Bronchial epithelial cell (primary cell): ENCODE measurements around the gene THSD8. TPM values are rescaled to one million over a fixed set of nuclear protein-coding genes. Genes with fewer than 3 reads are reported as not detected.

ENCODE experiments used
- DNase-seq: peaks from one replicate; pipeline ENCODE4 v3.0.0-alpha.2; 2010; ENCODE audit warnings: low read depth
- FAIRE-seq: peaks from 2 replicates; lab custom pipeline; 2011; peaks lifted over from hg19 to GRCh38; lab: Jason Lieb, UNC
- H3K27me3 ChIP-seq: 2 replicates; pipeline ENCODE4 v1.5.1; 2011; ENCODE audit warnings: low read length; ENCODE audit not compliant: control insufficient read depth, insufficient read depth
- H3K36me3 ChIP-seq: 2 replicates; pipeline ENCODE4 v1.5.1; 2011; ENCODE audit warnings: low read length; ENCODE audit not compliant: control insufficient read depth, insufficient read depth
- H3K4me3 ChIP-seq: 2 replicates; pipeline ENCODE4 v1.5.1; 2011; ENCODE audit warnings: mild to moderate bottlenecking, low read depth, low read length, control low read depth
- total RNA-seq: library from RNA; depleted of rRNA; stranded (reverse); fragments of >200 nt; gene quantifications from 2 replicates; pipeline ENCODE4 v1.2.1, GENCODE V29; 2014
- TF ChIP-seq, protein P1 (sequence below): IDR thresholded peaks from 2 replicates; pipeline ENCODE4 v1.5.1; 2011; ENCODE audit warnings: mild to moderate bottlenecking, moderate library complexity, low read length, control low read depth, inconsistent platforms; ENCODE audit not compliant: insufficient read depth, severe bottlenecking

THSD8 gene
- total RNA-seq, 1 donor from 2014 or later: not detected

GRCh38 chr19:12778017-12778904, 23.6 kb upstream of the THSD8 start:
- peaks cover 3% of the 10 kb centered on the region for H3K36me3 ChIP-seq
- H3K27me3 ChIP-seq: no peaks in the 10 kb centered on the region
- no peak for FAIRE-seq
- peak overlapping the region; percentile 76 for H3K4me3 ChIP-seq
- peak; percentile 60 for DNase-seq
- TF ChIP-seq, protein P1, sequence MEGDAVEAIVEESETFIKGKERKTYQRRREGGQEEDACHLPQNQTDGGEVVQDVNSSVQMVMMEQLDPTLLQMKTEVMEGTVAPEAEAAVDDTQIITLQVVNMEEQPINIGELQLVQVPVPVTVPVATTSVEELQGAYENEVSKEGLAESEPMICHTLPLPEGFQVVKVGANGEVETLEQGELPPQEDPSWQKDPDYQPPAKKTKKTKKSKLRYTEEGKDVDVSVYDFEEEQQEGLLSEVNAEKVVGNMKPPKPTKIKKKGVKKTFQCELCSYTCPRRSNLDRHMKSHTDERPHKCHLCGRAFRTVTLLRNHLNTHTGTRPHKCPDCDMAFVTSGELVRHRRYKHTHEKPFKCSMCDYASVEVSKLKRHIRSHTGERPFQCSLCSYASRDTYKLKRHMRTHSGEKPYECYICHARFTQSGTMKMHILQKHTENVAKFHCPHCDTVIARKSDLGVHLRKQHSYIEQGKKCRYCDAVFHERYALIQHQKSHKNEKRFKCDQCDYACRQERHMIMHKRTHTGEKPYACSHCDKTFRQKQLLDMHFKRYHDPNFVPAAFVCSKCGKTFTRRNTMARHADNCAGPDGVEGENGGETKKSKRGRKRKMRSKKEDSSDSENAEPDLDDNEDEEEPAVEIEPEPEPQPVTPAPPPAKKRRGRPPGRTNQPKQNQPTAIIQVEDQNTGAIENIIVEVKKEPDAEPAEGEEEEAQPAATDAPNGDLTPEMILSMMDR: no peak

DNA sequence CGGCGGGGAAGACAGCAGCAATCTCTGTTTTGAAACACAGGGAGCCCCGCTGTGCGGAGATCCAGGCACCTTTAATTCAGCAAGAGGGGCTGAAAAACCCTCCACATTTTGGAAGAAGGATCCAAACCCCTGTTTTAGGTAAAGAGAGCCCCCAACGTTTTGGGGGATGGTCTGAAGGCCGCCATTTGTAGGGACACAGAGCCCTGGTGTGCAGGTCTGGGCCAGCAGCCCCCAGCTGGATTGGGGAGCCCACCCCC, 23.0 kb upstream of the THSD8 start:
- DNase-seq (no peak), FAIRE-seq (no peak)
- peak overlapping the region; percentile 76 for H3K4me3 ChIP-seq
- no peaks in the 10 kb centered on the region for H3K27me3 ChIP-seq
- TF ChIP-seq, protein P1: no peak
- no peaks in the 10 kb centered on the region for H3K36me3 ChIP-seq

DNA sequence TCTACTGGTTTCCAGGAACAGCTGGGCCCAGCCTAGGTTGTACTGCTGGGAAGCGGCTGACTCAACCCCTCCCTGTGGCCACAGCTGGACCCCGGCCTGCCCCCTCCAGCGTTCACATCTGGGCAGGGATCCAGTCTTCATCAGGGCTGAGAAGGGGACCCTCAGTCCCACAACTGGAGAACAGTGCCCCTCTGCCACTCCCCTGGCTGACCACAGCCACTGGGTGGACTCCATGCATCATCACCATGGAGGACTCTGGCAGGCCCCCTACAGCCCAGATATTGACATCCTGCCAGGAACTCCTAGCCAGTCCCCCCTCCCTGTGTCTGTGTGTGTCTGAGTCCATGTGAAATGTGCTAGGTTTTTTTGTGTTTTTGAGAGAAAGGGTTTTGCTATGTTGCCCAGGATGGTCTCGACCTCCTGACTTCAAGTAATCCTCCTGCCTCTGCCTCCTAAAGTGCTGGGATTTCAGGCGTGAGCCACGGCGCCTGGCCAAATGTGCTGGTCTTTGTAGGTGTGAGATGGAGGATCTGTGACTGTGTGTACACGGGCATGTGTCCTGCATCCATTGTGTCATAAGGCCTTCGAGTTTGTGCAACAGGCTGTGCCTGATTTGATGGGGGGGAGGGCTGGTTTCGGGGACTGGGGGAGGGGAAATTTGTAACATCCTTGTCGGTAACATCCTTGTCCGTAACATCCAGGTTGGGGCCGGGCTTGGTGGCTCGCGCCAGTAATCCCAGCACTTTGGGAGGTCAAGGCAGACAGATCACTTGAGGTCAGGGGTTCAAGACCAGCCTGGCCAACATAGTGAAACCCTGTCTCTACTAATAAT, 22.5 kb upstream of the THSD8 start:
- Histone ChIP-seq H3K27me3 (no peaks in the 10 kb centered on the region), H3K36me3 (no peaks in the 10 kb centered on the region), H3K4me3 (no peak overlapping the region)
- FAIRE-seq (no peak), DNase-seq (no peak)
- TF ChIP-seq, protein P1: no peak

DNA sequence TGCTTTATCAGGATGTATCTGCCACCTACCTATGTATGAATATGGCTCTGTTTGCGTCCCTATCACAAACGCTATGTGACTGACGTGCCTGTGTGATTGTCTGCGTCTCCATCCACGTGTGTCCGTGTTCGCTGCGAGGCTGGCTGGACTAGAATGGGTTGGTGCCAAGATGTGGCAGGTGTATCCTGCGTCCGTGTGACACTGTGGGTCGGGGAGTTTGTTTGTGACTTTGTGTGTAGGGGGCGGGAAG, 19.8 kb upstream of the THSD8 start:
- TF ChIP-seq, protein P1: no peak
- no peak for DNase-seq
- no peaks in the 10 kb centered on the region for H3K36me3 ChIP-seq
- H3K27me3 ChIP-seq: no peaks in the 10 kb centered on the region
- no peak for FAIRE-seq
- H3K4me3 ChIP-seq: peak overlapping the region; percentile 34

GRCh38 chr19:12782424-12783290, 19.2 kb upstream of the THSD8 start:
- no peak for FAIRE-seq
- TF ChIP-seq, protein P1: peak; percentile 17

More at GRCh38 chr19:12782424-12783290, 19.2 kb upstream of the THSD8 start:
- DNase-seq: no peak
- Histone ChIP-seq H3K27me3 (no peaks in the 10 kb centered on the region), H3K36me3 (no peaks in the 10 kb centered on the region), H3K4me3 (peak overlapping the region; percentile 34)
